Stimulated activated CD4-positive, alpha-beta T cell treated with anti-CD3 and anti-CD28 coated beads, Interleukin-1b, Interleukin-23, amount 100 ng/mL, for 4 hours (primary cell): Measurements from ENCODE around the gene TTC21A.

ENCODE experiments used
- DNase-seq, 2 donors: peaks; one replicate each; pipeline ENCODE4 v3.0.0-alpha.2; 2020; ENCODE audit warnings: low read depth in 2 of 2

The TTC21A gene

DNA sequence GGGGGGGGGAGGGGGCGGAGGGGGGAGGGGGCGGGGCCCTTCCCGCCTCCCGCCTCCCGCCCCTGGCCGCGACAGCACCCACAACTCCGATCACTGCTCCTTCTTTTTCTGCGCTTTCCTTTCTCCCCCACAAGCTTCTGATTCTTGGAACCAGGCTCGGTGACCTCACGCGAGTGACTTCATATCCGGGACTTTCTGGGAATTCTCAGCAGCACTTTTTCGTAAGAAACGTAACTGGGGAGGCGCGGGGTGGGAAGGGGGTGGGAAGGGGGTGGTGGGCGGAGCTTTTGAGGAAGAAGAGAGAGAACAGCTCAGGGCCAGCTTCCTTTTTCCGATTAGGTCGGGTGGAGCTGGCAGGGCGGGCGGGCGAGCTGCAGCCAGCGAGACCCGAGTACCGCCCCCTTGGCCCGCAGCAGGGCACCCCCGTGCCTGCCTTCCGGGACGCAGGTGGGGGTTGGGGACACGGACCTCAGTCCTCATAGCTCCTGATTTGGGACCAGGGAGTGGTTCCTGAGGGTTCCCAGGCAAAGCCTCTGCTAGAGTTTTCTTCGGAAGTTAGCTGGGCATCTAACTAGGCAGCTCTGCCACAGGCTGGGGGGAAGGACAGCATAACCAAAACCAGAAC lies 70.3 kb downstream of the TTC21A start:
- DNase-seq: peak; percentile 63 to 82

DNA sequence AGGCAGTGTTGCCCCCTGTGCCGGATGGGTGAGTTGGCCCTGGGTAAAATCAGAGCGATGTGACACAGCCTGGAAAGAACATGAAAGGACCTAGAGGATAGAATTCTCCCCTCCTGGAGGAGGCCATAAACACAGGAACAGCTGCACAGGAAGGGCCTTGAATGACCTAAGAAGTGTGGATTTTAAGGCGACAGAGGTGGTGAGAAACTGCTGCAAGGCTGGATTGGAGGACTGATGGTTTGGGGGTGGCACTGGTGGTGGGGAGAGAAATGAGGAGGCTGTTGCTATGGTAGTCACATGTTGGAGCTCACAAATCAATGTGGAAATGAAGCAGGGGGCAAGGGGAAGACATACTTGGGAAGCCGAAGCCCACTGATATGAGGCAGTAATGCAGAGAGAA lies 71.1 kb downstream of the TTC21A start:
- no peak for DNase-seq

DNA sequence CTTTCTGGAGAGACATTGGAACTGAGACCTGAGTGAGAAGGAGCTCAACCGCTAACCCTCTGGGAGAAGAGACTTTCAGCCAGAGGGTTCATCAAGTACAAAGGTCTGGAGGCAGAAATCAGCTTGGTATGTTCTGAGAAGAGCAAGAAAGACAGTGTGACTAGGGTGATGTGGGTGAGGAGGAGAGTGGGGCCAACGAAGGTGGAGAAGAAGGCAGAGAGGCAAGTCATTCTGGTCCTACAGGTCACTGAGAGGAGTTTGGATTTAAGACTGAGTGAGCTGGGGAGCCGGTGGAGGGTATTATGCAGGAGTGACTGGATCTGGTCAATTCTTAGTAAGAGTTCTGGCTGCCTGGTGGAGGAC lies 72.7 kb downstream of the TTC21A start:
- DNase-seq: no peak

DNA sequence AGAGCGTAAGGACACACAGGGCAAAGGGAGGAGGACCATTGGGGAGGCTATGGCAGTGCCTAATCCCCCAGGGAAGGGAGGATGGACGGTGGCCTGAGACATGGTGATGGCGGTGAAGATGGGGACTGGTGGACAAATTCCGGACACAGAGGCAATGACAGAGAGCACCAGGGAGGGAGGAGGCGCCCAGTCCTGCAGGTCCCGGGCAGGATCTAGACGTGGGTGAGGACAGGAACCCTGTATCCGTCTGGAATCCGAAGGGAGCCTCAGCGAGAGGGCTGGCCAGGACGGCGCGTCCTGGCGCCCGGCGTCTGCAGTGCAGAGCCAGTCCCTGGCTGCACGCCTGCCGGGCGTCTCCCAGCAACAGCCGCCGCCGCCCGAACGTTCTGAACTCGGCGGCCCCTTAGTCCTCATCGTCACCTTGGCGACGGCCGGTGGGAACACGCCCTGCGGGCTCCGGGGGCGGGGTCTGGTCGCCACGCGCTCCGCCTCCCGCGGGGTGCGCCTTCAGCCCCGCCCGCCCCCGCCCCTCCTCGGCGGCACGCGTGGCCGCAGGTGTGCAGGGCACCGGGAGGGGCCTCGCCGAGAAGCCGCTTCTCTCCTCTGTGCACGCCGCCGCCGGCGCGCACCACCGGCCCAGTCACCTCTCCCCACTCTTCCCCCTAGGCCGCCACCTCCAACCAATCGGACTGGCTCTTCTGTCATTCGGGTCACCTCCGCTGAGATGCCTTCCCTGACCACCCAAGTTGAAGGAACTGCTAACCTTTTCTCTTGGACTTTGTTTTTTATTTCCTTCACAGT lies 73.3 kb downstream of the TTC21A start:
- peak; percentile 82 to 88 for DNase-seq

DNA sequence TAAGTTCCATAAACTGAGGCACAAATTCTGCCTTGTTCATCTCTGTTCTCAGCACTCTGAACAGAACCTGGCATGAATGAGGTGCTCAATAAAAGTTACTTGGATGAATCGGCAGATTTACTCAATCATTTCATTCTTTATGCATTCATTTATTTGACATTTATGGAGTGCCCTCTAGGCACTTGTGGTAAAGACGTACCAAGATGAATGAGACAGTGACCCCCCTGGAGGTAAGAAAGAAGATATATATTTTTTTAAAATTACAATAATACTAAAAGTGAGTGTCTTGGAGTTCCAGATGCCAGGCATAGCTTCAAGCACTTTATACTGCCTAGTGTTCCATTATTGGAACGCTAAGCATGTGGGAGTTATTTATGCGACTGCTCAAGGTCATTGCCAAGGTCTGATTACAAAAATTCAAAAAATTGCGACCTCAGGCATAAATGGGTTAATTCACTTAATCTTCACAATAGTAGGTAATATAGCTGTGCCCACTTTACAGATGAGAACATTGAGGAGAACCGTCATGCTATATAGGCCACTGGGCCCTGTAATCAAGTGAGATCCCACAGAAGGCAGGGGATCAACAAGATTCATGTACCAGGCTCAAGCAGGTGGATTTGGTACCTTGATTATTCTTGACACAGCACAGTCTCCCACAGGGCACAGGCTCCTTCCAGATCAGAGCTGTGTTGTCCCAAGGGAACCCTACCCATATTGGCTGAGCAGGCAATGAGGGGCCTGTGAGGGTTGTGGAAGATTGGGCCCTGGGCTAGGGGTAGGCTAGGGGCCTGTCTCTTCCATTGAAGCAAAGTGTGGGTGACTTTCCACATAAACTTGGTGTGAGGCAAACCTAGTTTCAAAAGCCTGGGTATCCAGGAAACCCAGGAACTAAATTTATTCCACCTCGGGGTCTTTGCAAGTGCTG lies 74.2 kb downstream of the TTC21A start:
- no peak for DNase-seq

DNA sequence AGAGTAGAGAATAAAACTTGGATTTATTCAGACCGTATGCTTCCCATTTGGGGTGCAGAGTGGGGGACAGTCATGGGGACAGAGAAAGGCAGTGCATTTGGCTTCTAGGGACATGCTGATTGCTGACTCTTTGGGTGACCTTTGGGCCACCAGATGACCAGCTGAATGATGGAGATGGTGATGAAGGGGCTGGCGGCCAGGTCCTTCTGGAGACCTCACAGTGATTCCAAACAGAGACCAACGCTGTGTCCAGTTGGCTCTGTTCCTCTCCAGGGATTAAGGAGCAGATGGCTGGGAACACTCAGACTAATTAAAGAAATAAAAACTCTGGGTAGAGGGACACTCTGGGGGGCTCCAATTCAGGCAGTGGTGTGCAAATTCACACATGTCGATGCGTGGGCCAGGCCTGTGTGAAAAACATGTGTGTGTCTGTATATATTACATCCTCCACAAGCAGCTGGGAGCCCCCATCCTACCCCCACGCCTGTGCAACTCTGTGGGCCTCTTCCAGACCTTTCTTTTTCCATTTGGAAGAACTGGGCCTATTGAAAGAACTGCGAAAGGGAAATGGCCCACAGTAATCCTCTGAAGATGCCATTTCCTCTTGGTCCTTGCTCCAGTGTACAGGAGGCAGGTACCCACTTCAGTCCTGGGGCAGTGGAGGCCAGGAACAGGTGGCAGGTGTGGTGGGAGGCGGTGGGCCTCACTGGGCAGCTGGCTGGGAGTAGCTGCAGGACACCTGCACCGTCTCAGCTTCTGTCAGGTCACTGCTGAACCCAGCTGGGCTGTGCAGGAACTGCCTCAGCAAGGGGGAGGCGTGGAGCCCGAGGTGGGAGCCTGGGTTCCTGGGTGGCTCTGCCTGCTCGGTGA lies 76.0 kb downstream of the TTC21A start:
- DNase-seq: no peak

DNA sequence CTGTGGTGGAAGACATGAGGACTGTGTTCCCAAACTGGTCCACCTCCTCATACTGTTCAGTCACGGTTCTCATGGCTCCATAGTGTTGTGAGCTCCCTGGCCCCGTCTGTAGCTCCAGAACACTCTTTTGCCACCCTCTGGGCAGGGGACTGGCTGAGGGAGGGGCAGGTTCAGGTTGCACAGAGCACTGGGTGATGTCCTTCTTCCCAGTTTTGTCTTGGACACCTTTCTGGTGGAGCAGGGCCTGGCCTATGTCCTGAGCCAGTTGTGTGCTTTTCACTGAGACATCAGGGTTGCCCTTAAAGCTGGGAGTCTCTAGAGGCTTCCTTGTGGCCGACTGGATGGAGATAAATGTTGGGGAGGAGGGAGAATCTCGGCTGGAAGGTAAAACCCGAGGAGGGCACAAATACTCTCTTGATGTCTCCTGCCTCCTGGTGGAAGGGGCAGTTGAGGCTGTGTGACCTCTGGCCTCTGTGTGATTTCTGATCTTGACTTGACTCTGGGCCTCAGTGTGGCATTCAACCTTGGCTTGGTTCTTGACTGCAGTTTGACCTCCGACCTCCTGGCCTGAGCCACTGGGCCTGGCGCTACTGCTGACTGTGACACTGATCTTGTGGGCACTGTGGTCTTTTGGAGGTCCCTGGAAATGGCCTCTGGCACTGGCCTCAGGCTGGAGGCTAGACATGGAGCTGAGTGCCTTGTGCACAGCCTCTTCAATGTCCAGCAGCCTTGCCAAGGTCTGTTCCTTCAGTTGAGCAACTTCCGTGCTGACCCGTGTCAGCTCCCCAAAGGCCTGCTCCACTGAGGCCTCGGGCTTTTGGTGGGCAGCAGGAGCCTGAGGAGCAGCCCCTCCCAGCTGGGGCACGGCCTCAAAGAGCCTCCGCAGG lies 76.8 kb downstream of the TTC21A start:
- DNase-seq: no peak

DNA sequence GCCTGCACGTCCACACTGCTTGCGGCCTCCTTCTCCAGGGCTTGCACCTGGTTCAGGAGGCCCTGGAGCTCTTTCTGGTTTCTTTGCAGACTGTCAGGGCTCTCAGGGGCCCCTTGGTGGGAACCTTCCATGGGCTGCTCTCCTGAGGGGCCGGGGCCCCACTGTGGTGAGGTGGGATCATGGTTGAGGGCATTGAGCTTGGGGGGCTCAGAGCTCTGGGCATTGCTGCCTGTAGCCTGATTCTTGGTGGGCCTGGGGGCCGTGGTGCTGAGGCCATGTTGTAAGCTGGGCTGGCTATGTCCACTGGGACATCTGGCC lies 77.4 kb downstream of the TTC21A start:
- no peak for DNase-seq

DNA sequence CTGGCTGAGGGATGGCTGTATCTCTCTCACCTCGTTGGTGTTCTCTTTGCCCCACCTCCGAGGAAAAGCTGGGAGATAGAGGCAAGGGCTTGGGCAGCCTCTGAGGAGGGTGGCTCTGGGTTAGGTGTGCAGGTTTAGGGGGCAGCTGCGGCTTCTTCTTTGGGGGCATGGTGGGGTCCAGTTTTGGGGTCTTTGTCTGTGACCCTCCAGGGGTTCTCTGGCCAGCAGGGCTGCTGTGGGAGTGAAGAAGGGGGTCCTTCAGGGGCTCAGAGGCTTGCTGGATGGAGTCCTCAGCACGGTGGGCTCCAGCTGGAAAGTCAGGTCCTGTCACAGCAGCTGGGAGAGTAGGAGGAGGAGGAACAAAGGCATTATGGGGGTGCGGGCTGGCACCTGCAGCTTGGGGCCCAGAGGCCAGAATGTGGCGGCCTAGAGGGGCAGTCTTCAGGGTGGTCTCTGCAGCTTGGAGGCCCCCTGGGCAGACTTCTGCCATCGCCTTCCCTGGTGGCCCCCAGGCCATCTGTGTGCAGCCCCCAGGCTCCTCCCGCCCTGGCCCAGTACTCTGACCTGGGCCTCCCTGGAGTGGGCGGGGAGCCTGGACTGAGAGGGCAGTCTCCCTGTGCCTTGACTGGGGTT lies 78.0 kb downstream of the TTC21A start:
- DNase-seq: no peak

DNA sequence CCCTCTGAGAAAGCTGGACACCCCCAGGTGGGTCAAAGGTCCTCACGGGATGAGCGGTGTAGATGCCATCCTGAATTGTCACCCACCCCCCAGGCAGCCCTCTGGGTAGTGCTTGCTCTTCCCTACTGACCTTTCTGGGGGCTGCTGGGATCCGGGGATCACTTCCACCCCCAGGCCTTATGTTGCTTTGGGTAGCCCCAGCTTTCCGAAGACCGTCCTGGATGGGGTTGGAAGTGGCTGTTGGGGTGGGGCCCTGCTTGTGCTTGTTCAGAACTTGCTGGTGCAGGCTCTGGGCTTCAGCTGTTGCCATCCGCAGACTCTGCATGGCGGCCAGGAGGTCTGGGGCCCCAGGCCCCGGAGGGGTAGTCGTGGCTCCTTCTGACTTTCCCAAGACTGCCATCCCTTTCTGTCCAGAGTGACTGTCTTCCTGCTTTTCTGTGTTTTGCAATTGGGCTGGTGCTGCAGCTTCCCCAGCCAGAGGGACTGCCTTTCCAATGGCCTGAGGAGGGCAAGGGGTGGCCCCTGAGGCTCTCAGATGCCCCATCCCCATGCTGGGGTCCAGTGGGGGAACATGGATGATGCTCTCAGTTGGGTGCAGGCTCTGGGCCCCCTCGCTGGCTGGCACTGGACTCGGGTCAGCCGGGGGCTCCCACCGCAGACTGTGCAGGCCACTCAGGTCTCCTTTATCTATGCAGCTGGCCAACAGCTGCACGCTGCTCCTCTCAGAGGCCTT lies 78.6 kb downstream of the TTC21A start:
- DNase-seq: no peak

DNA sequence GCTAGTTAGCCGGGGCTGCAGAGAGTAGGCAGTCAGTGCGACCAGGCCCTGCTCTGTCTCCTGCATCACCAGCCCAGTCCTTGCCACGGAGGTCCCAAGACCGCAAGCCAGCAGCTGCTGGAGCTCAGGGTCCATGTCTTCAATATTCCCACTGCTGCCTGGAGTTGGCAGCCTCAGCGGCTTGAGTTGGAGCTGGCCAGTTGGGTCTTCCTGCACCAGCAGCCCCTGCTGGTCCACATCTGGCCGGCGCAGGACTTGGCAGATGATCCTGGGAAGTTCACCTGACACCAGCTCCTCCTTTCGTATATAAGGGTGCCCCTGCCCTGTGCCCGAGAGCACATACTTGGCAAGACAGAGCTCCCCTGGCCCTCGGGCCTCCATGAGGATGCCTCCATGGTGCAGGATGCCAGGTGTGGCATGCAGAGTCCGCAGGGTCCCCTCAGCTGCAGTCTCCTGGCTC lies 79.2 kb downstream of the TTC21A start:
- no peak for DNase-seq

DNA sequence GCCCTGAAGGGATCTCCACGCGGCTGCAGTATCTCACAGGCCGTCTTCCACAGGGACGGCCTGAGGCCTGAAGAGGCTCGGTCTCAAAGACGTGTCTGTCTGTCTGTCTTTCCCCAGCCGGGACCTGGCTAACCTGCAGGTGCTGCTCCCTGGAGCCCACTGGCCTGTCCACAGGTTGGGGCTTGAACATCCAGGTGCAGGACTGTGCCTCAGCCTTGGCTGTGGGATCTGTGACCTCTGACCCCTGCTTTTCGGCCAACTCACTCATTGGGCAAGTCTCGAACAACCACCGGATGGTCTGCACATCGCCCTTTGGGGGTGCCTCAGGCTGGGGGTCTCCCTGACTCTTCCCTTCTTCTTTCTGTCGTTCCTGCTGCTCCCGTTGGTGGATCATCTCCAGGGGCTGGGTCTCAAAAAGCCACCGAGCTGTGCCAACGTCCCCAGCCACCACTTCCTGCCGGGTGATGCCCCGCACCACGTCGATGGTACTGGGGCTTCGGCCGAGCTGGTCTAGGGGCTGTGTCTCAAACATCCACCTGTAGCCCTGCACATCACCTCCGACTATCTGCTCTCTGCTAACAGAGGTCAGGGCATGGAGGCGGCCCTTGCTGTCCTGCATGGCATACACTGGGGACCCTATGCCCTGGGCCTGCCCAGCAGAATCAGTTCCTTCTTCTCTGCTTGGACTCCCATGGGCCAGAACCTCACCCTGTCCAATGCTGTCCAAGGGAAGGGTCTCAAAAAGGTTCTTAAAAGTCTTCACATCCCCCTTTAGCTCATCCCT lies 80.1 kb downstream of the TTC21A start:
- no peak for DNase-seq
